NCI-H748 treated with DMSO at 0.1 percent for 48 hours (cell line): Measurements from ENCODE around the gene PAFAH1B1.
"Not testable (repeated sequence)": the region's sequence is repeated elsewhere in the genome, so short reads cannot be mapped to it uniquely, and the experiment has no call there.

Experiments
- DNase-seq: peaks from one replicate; lab custom pipeline; 2025; lab: John Stamatoyannopoulos, UW

The PAFAH1B1 gene

DNA sequence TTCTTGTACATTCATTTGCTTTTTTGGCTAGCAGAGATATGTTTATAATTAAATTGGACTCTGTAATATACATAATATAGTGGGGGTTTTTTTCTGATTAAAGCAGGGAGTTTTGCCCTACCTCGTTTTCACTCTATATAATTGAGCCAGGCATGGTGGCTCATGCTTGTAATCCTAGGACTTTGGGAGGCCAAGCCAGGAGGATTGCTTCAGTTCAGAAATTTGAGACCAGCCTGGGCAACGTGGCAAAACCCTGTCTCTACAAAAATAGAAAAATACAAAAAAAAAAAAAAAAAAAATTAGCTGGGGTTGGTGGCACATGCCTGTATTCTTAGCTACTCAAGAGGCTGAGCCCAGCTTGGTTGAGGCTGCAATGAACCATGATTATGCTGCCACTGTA, 42.2 kb downstream of the PAFAH1B1 start:
- no peak for DNase-seq

DNA sequence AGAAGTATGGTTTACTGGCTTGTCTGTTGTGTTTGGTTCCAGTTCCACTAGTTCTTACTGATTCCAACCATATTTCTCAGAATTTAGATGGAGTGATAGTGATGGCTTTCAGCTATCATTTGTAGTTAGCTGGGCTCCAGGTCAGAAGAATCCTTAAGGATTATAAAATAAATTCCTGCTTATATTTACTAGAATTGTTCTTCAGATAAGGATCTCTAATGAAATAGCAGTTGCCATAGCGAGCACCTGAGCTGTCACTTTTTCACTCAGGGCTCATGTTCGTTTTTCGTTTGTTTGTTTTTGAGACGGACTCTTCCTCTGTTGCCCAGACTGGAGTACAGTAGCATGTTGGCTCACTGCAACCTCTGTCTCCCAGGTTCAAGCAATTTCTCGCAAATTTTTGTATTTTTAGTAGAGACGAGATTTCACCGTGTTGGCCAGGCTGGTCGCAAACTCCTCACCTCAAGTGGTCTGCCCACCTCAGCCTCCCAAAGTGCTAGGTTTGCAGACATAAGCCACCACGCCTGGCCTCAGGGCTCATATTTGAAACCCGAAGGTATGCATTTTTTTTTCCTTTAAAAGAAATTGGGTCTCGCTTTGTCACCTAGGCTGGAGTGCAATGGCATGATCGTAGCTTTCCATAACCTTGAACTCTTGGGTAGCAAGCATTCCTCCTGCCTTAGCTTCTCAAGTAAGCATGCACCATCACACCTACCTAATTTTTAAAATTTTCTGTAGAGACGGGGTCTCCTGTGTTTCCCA, 42.9 kb downstream of the PAFAH1B1 start:
- DNase-seq = no peak

DNA sequence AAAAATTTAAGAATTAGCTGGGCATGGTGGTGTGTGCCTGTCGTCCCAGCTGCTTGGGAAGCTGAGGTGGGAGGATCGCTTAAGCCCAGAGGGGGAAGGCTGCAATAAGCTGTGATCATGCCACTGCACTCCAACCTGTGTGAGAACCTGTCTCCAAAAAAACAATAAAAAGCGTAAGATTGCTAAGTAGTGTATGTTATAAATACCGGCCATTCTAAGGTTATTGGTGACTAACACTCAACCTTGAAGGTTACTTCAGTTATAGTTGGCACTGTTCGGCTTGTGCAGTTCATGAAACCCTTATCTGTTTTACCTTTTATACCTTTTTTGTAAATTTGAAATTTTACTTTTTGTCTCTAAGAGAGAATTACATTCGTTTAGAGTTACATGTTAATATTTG, 44.0 kb downstream of the PAFAH1B1 start:
- no peak for DNase-seq

DNA sequence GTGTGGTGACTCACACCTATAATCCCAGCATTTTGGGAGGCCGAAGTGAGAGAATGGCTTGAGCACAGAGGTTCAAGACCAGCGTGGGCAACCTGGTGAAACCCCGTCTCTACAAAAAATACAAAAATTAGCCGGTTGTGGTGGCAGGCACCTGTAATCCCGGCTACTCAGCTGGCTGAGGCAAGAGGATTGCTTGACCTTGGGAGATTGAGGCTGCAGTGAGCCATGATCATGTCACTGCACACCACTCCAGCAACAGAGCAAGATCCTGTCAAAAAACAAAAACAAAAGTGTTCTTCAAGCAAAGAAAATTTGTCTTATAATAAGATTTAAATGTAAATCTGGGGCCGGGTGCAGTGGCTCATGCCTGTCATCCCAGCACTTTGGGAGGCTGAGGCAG, 51.5 kb downstream of the PAFAH1B1 start:
- DNase-seq = no peak

DNA sequence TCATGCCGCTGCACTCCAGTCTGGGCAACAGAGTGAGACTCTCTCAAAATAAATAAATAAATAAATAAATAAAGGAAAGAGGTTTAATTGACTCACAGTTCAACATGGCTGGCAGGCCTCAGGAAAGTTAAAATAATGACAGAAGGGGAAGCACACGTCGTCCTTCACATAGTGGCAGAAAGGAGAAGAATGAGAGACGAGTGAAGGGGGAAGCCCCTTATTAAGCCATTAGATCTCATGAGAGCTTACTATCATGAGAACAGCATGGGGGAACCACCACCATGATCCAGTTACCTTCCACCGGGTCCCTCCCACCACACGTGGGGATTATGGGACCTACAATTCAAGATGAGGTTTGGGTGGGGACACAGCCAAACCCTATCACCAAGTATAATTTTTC, 54.5 kb downstream of the PAFAH1B1 start:
- no peak for DNase-seq

DNA sequence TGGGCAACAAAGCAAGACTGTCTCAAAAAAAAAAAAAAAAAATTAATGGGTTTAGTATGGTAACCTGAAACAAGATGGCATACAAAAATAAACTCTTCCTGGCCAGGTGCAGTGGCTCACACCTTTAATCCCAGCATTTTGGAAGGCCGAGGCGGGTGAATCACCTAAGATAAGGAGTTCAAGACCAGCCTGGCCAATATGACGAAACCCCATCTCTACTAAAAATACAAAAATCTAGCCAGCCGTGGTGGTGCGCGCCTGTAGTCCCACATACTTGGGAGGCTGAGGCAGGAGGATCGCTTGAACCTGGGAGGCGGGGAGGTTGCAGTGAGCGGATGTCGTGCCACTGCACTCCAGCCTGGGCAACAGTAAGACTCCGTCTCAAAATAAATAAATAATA, 55.7 kb downstream of the PAFAH1B1 start:
- DNase-seq = no peak

DNA sequence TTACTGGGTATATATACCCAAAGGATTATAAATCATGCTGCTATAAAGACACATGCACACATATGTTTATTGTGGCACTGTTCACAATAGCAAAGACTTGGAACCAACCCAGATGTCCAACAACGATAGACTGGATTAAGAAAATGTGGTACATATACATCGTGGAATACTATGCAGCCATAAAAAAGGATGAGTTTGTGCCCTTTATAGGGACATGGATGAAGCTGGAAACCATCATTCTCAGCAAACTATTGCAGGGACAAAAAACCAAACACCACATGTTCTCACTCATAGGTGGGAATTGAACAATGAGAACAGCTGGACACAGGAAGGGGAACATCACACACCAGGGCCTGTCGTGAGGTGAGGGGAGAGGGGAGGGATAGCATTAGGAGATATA, 59.5 kb downstream of the PAFAH1B1 start:
- not testable (repeated sequence) for DNase-seq

DNA sequence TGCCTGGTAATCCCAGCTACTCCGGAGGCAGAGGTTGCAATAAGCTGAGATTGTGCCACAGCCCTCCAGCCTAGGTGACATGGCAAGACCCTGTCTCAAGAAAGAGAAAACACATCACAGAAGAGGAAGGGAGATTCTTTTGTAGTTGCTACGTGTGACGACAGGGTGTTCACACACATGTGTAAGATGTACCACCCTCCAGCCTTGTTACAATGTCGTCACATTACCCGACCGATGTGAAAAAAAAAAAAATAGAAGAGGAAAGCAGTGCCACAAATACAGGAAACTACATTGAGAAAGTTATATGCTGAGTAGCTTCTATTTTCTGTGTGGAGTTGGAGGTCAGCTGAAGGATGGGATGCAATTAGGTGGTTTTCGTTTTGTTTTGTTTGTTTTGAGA, 62.1 kb downstream of the PAFAH1B1 start:
- no peak for DNase-seq

DNA sequence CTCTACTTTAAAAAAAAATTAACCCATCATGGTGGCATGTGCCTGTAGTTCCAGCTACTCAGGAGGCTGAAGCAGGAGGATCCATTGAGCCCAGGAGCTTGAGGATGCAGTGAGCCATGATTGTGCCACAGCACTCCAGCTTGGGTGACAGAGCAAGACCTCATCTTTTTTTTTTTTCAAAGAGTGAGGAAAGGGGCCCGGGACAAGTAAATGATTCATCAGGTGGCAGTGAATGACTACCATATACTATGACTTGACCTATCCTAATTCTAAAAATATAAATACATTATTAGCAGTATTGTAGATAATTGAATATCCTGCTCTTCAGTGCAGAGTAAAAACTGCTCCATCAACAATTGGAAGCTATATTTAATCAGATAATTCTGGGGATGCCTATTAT, 62.8 kb downstream of the PAFAH1B1 start:
- DNase-seq = no peak

DNA sequence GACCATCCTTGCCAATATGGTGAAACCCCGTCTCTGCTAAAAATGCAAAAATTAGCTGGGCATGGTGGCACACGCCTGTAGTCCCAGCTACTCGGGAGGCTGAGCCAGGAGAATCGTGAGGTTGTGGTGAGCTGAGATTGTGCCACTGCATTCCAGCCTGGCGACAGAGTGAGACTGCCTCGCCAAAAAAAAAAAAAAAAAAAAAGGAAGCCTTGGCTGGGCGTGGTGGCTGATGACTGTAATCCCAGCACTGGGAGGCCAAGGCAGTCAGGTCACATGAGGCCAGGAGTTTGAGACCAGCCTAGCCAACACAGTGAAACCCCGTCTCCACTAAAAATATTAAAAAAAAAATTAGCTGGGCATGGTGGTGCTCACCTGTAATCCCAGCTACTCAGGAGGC, 65.9 kb downstream of the PAFAH1B1 start:
- DNase-seq = not testable (repeated sequence)

DNA sequence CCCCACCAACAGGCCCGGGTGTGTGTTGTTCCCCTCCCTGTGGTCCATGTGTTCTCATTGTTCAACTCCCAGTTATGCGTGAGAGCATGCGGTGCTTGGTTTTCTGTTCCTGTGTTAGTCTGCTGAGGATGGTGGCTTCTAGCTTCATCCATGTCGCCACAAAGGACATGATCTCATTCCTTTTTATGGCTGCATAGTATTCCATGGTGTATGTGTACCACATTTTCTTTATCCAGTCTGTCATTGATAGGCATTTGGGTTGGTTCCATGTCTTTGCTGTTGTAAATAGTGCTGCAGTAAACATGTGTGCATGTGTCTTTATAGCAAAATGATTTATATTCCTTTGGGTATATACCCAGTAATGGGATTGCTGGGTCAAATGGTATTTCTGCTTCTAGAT, 67.0 kb downstream of the PAFAH1B1 start:
- not testable (repeated sequence) for DNase-seq

DNA sequence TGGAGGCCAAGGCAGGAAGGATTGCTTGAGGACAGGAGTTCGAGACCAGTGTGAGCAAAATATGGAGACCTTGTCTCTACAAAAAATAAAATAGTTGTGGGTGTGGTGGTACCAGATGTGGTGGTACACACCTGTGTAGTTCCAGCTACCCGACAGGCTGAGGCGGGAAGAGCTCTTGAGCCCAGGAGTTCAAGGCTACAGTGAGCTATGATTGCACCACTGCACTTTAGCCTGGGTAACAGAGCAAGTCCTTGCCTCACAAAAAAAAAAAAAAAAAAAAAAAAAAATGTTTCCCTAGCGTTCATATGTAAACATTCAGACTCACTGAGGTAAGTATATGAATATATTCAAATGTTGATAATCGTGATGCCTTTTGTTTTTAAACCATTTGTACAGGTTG, 78.6 kb downstream of the PAFAH1B1 start:
- no peak for DNase-seq

DNA sequence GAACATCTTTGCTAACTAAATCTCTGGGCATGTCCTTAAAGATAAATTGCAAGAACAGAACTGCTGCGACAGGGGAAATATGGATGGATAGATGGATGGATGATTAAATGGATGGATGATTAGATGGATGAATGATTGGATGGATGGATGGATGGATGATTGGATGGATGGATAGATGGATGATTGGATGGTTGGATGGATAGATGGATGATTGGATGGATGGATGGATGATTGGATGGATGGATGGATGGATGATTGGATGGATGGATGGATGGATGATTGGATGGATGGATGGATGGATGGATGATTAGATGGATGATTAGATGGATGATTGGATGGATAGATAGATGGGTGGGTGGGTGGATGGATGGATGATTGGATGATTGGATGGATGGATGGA, 85.8 kb downstream of the PAFAH1B1 start:
- not testable (repeated sequence) for DNase-seq

DNA sequence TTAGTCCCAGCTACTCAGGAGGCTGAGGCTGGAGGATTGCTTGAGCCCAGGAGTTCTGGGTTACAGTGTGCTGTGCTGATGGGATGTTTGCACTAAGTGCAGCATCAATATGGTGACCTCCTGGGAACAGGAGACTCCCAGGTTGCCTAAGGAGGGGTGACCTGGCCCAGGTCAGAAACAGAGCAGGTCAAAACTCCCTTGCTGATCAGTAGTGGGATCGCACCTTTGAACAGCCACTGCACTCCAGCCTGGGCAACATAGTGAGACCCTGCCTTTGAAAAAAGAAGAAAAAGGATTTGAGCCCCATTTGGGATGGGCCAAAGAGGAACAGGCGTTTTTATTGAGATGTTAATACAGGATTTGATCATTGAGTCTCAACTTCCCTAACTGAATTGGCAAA, 87.5 kb downstream of the PAFAH1B1 start:
- DNase-seq = no peak

DNA sequence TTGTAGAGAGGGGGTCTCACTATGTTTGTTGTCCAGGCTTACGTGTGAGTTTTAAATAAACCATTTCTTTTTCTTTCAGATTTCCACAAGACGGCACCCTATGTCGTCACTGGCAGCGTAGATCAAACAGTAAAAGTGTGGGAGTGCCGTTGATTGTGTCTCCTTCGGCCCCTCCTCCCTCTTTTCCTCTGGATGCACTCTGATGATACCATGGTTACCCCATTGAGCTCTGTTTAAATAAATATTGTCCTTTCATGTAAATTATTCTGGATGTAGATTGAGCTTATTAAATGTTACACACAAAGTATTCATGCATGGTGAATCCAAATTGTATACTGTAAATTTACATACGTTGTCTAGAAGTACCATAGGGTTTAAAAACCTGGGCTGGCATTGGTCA, 88.2 kb downstream of the PAFAH1B1 start:
- no peak for DNase-seq

DNA sequence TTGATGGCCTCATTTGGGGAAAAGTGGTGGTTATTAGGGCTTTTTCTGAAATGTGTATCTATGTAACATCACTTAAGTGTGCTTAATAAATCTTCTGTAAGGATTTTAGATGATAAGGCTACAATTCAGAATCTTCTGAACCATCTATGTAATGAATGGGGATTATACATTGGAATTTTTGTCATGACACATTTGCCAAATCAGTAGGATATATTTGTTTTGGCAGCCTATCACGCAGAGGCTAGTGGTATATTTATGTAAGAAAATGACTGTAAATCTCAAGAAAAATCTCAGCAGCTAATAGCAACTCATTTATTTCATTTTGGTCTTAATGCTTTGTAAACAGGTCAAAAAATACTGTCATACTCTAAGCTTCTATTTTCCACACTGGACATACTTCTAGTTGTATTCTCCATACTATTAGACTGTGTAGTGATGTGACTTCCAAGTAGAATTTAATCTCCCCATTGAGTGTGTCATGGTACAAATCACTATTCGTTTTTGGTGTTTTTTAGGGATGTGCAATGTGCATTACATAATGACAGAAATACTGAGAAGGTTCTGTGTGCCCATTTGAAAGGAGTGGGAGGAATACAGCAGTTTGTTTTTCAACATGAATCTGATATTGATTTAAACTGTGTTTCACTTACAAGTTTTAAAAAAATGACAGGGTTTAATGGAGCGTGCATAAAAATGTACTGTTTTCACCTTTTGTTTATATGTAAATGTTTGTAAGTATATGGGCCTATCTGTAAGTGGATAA, 88.9 kb downstream of the PAFAH1B1 start:
- DNase-seq = no peak

DNA sequence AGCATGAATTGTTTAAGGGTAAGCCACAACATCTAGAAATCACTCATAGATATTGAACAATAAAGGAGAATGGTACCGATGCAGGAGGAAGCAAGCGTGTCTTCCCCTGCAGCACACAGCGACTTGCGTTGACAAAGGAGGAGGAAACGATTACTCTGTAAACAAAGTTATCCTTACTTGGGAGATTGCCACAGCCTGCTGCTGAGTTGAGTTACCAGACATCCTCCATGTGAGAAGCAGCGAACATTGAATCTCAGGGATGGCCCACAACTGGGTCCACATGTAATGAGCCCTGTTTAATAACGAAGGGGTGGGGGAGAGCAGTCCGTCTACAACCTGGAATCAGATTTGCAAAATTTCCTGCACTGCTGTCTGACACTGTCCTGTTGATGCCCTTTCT, 90.5 kb downstream of the PAFAH1B1 start:
- no peak for DNase-seq

DNA sequence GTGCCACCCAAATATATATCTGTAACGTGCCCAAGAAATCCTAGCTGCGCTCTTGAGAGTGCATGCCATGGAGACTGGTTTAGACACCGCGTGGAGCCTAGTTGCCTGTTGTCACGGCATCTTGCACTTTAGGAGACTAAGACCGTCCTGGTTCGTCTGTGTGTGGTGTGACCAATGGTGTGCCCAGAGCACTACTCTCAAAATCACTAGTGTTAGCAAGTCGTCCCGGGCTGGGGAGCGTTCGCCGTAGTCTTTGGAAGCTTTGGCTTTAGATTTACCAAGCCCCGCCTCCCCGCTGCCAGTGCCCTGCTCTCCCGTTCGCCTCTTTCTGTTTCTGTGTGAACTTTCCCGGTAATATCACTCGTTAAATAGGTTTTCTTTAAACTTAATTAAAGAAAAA, 91.1 kb downstream of the PAFAH1B1 start:
- no peak for DNase-seq

DNA sequence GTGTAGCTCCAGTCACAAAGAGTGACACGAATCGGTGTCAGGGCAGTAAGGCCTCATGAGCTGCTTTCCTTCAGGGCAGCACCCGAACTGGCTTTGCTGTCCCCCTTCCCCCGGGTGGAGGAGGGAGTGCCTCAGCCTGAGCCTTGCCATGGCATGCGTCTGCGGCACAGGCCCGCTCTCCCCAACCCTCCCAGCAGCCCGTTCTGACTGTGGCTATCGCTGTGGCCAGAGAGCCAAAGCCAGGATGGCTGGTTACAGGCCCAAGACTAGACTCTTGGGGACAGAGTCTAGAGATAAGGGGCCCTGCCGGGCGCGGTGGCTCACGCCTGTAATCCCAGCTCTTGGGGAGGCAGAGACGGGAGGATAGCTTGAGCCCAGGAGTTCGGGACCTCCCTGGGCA, 92.2 kb downstream of the PAFAH1B1 start:
- DNase-seq = no peak

DNA sequence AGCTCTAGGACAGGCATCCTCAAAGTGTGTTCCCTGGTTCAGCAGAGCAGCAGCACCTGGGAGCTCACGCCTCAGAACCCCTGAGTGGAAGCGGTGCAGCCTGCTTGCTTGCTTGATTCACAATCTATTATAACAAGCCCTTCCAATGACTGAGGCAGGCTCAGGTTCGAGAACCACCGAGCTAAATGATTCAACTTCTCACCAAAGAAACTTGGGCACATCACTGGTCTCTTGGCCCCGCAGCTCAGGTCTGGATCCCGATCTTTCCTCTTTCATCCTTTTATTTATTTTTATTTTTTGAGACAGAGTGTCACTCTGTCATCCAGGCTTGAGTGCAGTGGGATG, 93.6 kb downstream of the PAFAH1B1 start:
- DNase-seq = no peak

DNA sequence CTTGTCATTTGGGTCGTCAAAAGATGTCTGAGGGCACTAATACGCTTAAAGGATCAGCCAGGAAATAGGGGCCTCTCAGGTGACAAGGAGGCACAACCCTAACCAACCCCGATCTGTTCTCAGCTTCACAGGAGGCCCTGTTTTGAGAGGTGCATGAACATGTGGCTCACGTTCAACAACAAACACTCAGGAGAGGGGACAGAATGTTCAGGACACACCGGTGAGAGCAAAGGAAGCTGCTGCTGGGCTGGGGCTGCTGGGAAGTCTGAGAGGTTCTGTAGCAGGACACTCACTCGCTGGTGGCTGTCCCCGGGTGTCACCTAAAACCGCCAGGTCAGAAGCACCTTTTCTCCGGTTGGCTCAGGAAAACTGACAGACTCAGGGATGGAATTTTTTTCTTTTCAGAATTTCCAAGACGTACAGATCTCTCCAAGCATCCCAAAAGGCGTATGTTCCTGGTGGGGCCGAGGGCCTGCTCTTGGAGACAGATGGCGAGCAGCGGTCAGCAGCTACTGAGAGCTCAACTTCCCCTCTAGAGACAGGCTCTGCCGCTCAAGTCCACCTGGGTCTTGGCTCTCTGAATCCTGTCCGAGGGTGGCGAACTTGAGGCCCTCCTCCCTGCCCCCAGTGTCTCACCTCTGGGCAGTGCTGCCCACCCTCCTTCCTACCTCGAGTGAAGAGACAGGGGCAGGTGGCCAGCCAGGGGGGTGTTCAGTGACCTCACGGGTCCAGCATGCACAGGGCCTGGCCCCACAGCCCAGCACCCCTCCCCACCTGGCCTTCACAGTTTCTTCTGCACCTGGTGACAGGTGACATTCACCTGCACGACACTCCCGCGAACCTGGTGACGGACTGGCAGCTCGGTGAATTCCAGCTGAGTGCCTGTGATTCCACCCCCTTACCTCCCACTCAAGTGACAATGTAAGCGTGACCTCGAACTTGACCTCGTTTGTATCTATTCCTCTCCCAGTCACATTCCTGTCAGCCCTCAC, 95.2 kb downstream of the PAFAH1B1 start:
- peak; percentile 38 for DNase-seq

DNA sequence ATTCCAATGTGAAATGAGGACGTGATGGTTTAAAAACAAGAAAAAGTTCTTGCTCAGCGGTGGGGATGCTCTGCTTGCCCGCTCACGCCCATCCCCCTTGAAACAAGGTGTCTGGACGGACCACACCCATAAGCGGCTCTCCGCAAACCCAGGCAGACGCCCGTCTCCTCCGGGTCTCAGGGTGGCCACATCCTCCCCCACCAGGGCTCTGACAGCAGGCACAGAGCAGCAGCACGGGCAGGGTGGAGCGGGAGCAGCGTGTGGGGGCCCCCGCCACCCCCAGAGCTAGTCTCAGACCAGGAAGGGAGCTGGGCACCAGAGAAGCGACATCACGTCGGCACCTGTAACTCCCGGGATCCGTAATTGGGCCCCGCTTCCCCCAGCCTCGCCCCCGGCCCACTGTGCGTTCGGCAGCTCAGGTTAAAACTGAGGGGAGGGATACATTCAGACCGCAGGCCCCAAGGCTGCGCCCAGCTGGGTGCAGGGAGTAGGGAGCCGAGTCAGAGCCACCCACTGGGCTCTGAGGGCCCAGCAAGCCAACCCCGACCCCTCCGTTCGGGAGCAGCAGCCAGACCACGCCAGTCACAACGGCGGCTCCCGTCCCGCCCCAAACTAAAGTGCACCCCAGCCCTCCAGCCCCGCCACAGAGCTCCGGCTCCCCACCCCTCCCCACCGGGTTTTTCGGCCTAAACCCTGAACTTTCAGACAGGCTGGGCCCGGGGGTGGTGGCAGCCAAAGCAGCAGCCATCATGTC, 96.1 kb downstream of the PAFAH1B1 start:
- DNase-seq = no peak
